Activated naive CD4-positive, alpha-beta T cell treated with anti-CD3 and anti-CD28 coated beads, Interleukin-2, amount 10 ng/mL, durations not matched to agents 7 days and 5 days (primary cell): ENCODE results near the gene IGF1R.

Experiments used
- CTCF ChIA-PET: fragments of 350-600 bp; sonication (Branson Sonifier 250); formaldehyde crosslinking; loops from one replicate; lab custom pipeline; 2021; ENCODE audit warnings: antibody characterized with exemption; lab: Charles Lee
- DNase-seq: peaks from one replicate; pipeline ENCODE4 v3.0.0-alpha.2; 2020
- H3K27ac Mint-ChIP-seq: one replicate; pipeline ENCODE4 v1.8.0; 2021; ENCODE audit warnings: mild to moderate bottlenecking, moderate library complexity, mixed read lengths
- H3K27me3 Mint-ChIP-seq: one replicate; pipeline ENCODE4 v1.8.0; 2021; ENCODE audit warnings: mild to moderate bottlenecking, mixed read lengths
- H3K36me3 Mint-ChIP-seq: one replicate; pipeline ENCODE4 v1.8.0; 2021; ENCODE audit warnings: mixed read lengths
- H3K4me1 Mint-ChIP-seq: one replicate; pipeline ENCODE4 v1.8.0; 2021; ENCODE audit warnings: mixed read lengths
- H3K4me3 Mint-ChIP-seq: one replicate; pipeline ENCODE4 v1.8.0; 2021; ENCODE audit warnings: mild to moderate bottlenecking, moderate library complexity, mixed read lengths
- H3K9me3 Mint-ChIP-seq: one replicate; pipeline ENCODE4 v1.8.0; 2021; ENCODE audit warnings: mixed read lengths

The IGF1R gene

GRCh38 chr15:98898122-98898521, 249.8 kb downstream of the IGF1R start:
- H3K27me3 Mint-ChIP-seq = no peaks in the 10 kb centered on the region
- H3K27ac Mint-ChIP-seq = no peak overlapping the region
- no peak overlapping the region for H3K4me3 Mint-ChIP-seq
- no peaks in the 10 kb centered on the region for H3K9me3 Mint-ChIP-seq
- H3K36me3 Mint-ChIP-seq = peaks cover 8% of the 10 kb centered on the region
- DNase-seq = no peak
- CTCF ChIA-PET = no interaction called here
- H3K4me1 Mint-ChIP-seq = peaks cover 5% of the 10 kb centered on the region

- Mint-ChIP-seq H3K27me3 (no peaks in the 10 kb centered on the region), H3K9me3 (no peaks in the 10 kb centered on the region), H3K36me3 (peaks cover 6% of the 10 kb centered on the region), H3K4me1 (peaks cover 5% of the 10 kb centered on the region), H3K27ac (no peak overlapping the region), H3K4me3 (no peak overlapping the region)
- CTCF ChIA-PET = no interaction called here
- no peak for DNase-seq
These were observed 251.1 kb downstream of the IGF1R start for GRCh38 chr15:98899272-98900021.

GRCh38 chr15:98900356-98900755, 252.0 kb downstream of the IGF1R start:
- CTCF ChIA-PET = no interaction called here
- Mint-ChIP-seq H3K27me3 (no peaks in the 10 kb centered on the region), H3K9me3 (no peaks in the 10 kb centered on the region), H3K36me3 (peaks cover 6% of the 10 kb centered on the region), H3K4me3 (no peak overlapping the region), H3K4me1 (peaks cover 5% of the 10 kb centered on the region), H3K27ac (no peak overlapping the region)
- no peak for DNase-seq

- Mint-ChIP-seq H3K36me3 (peaks cover 6% of the 10 kb centered on the region), H3K27ac (no peak overlapping the region), H3K27me3 (no peaks in the 10 kb centered on the region), H3K4me1 (peaks cover 5% of the 10 kb centered on the region), H3K4me3 (no peak overlapping the region), H3K9me3 (no peaks in the 10 kb centered on the region)
- no peak for DNase-seq
- CTCF ChIA-PET = interaction anchor here (1.1 kb wide), 1 partner anchor 20 kb away, joined by 4 read pairs; no protein-coding TSS in a partner anchor
These were observed 253.2 kb downstream of the IGF1R start for GRCh38 chr15:98901434-98902072.

- H3K36me3 Mint-ChIP-seq = no peaks in the 10 kb centered on the region
- H3K9me3 Mint-ChIP-seq = no peaks in the 10 kb centered on the region
- no peak overlapping the region for H3K27ac Mint-ChIP-seq
- CTCF ChIA-PET = interaction anchor here (0.6 kb wide), 1 partner anchor 199 kb away, joined by 3 read pairs; no protein-coding TSS in a partner anchor
- no peak for DNase-seq
- H3K27me3 Mint-ChIP-seq = no peaks in the 10 kb centered on the region
- H3K4me3 Mint-ChIP-seq = no peak overlapping the region
- H3K4me1 Mint-ChIP-seq = peaks cover 5% of the 10 kb centered on the region
These were observed 254.6 kb downstream of the IGF1R start for GRCh38 chr15:98902931-98903330.

- Mint-ChIP-seq H3K36me3 (no peaks in the 10 kb centered on the region), H3K9me3 (no peaks in the 10 kb centered on the region), H3K4me3 (no peak overlapping the region), H3K27me3 (no peaks in the 10 kb centered on the region), H3K27ac (no peak overlapping the region), H3K4me1 (peaks cover 5% of the 10 kb centered on the region)
- DNase-seq = no peak
- CTCF ChIA-PET = interaction anchor here (1.0 to 2.5 kb wide), 3 partner anchors 11 to 173 kb away, joined by 3 to 10 read pairs (median 5); no protein-coding TSS in a partner anchor
These were observed 255.2 kb downstream of the IGF1R start for GRCh38 chr15:98903377-98904018.

- no peak overlapping the region for H3K4me3 Mint-ChIP-seq
- no peak for DNase-seq
- no peak overlapping the region for H3K27ac Mint-ChIP-seq
- H3K36me3 Mint-ChIP-seq = no peaks in the 10 kb centered on the region
- CTCF ChIA-PET = interaction anchor here (1.0 to 2.5 kb wide), 3 partner anchors 10 to 172 kb away, joined by 3 to 10 read pairs (median 5); no protein-coding TSS in a partner anchor
- peaks cover 5% of the 10 kb centered on the region for H3K4me1 Mint-ChIP-seq
- H3K27me3 Mint-ChIP-seq = no peaks in the 10 kb centered on the region
- no peaks in the 10 kb centered on the region for H3K9me3 Mint-ChIP-seq
These were observed 256.2 kb downstream of the IGF1R start for GRCh38 chr15:98904544-98904943.

- CTCF ChIA-PET = interaction anchor here (0.9 to 2.5 kb wide), 4 partner anchors 10 to 393 kb away, joined by 3 to 10 read pairs (median 4); no protein-coding TSS in a partner anchor
- Mint-ChIP-seq H3K4me1 (peaks cover 5% of the 10 kb centered on the region), H3K27me3 (no peaks in the 10 kb centered on the region), H3K4me3 (no peak overlapping the region), H3K9me3 (no peaks in the 10 kb centered on the region), H3K36me3 (no peaks in the 10 kb centered on the region), H3K27ac (no peak overlapping the region)
- DNase-seq = no peak
These were observed 257.8 kb downstream of the IGF1R start for GRCh38 chr15:98905963-98906711.

GRCh38 chr15:98906712-98907083, 258.4 kb downstream of the IGF1R start:
- no peaks in the 10 kb centered on the region for H3K27me3 Mint-ChIP-seq
- no peak overlapping the region for H3K27ac Mint-ChIP-seq
- no peak overlapping the region for H3K4me3 Mint-ChIP-seq
- no peaks in the 10 kb centered on the region for H3K36me3 Mint-ChIP-seq
- CTCF ChIA-PET = interaction anchor here (1.4 kb wide), 1 partner anchor 25 kb away, joined by 3 read pairs; no protein-coding TSS in a partner anchor
- peaks cover under 1% of the 10 kb centered on the region for H3K4me1 Mint-ChIP-seq
- no peaks in the 10 kb centered on the region for H3K9me3 Mint-ChIP-seq
- DNase-seq = no peak

- CTCF ChIA-PET = interaction anchor here (1.4 kb wide), 1 partner anchor 26 kb away, joined by 3 read pairs; no protein-coding TSS in a partner anchor
- Mint-ChIP-seq H3K4me3 (no peak overlapping the region), H3K9me3 (no peaks in the 10 kb centered on the region), H3K4me1 (peaks cover 2% of the 10 kb centered on the region), H3K27me3 (no peaks in the 10 kb centered on the region), H3K27ac (no peak overlapping the region), H3K36me3 (peaks cover 5% of the 10 kb centered on the region)
- DNase-seq = no peak
These were observed 259.7 kb downstream of the IGF1R start for GRCh38 chr15:98907927-98908471.

- H3K36me3 Mint-ChIP-seq = peaks cover 17% of the 10 kb centered on the region
- no peak overlapping the region for H3K4me3 Mint-ChIP-seq
- peak overlapping the region; percentile 53 for H3K27ac Mint-ChIP-seq
- CTCF ChIA-PET = no interaction called here
- no peaks in the 10 kb centered on the region for H3K27me3 Mint-ChIP-seq
- H3K9me3 Mint-ChIP-seq = no peaks in the 10 kb centered on the region
- no peak for DNase-seq
- H3K4me1 Mint-ChIP-seq = peaks cover 5% of the 10 kb centered on the region
These were observed 261.9 kb downstream of the IGF1R start for GRCh38 chr15:98909968-98910885.

GRCh38 chr15:98914626-98915025, 266.3 kb downstream of the IGF1R start:
- no peaks in the 10 kb centered on the region for H3K27me3 Mint-ChIP-seq
- no peaks in the 10 kb centered on the region for H3K9me3 Mint-ChIP-seq
- H3K27ac Mint-ChIP-seq = no peak overlapping the region
- peaks cover 39% of the 10 kb centered on the region for H3K36me3 Mint-ChIP-seq
- no peak for DNase-seq
- H3K4me3 Mint-ChIP-seq = no peak overlapping the region
- CTCF ChIA-PET = interaction anchor here (0.7 to 1.0 kb wide), 2 partner anchors 10 to 37 kb away, joined by 3 read pairs; no protein-coding TSS in a partner anchor
- H3K4me1 Mint-ChIP-seq = peaks cover 15% of the 10 kb centered on the region

- Mint-ChIP-seq H3K4me1 (peaks cover 33% of the 10 kb centered on the region), H3K36me3 (peaks cover 55% of the 10 kb centered on the region), H3K9me3 (peaks cover 2% of the 10 kb centered on the region), H3K4me3 (no peak overlapping the region), H3K27ac (no peak overlapping the region), H3K27me3 (no peaks in the 10 kb centered on the region)
- no peak for DNase-seq
- CTCF ChIA-PET = no interaction called here
These were observed 268.5 kb downstream of the IGF1R start for GRCh38 chr15:98916826-98917225.
